HG03439 (cell line): ENCODE data around the gene CEP128.

Experiments used
- ATAC-seq: cut with Tn5 transposase; IDR thresholded peaks from one replicate; pipeline ENCODE4 v1.9.1; 2021; ENCODE audit warnings: mild to moderate bottlenecking, moderate library complexity; ENCODE audit not compliant: unreplicated experiment

Gene CEP128

GRCh38 chr14:80906336-80906735, 35.2 kb downstream of the CEP128 start:
- ATAC-seq, result no peak

GRCh38 chr14:80902608-80903007, 38.9 kb downstream of the CEP128 start:
- no peak for ATAC-seq

- no peak for ATAC-seq
These were observed 39.7 kb downstream of the CEP128 start for GRCh38 chr14:80901822-80902221.

DNA sequence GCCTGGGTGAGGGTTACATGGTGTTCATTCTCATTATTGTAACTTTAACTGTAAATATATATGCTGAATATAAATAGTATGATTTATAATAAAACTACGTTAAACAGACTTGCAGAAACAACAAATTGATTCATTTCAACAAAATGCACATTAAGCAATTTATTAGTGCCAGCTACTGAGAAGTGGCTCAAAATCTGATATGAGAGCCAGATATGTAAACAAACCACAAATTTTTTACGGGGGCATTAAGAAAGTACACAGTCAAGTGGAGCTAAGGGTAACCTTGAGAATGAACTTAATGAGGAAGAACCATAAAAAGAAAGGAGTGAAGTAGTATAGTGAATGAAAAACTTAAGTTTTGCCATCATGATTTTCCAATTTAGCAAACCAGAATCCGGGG, 40.3 kb downstream of the CEP128 start:
- no peak for ATAC-seq

DNA sequence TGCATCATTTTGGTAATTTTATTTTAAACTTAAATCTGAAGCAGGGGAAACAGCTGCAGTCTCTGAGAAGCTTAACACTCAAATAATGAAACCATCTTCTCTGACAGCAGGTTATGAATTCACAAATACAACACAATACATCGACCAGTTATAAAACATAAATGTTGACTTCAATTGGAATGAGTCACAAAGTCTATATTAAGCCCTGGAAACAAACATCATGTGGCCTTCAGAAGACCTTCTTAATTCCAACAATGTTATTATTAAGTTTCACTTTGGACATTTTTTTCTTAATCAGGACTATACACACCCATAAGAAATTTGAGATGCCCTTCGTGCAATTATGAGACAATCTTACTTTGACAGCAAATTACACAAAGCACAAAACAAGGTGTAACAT, 68.9 kb downstream of the CEP128 start:
- ATAC-seq, result no peak

DNA sequence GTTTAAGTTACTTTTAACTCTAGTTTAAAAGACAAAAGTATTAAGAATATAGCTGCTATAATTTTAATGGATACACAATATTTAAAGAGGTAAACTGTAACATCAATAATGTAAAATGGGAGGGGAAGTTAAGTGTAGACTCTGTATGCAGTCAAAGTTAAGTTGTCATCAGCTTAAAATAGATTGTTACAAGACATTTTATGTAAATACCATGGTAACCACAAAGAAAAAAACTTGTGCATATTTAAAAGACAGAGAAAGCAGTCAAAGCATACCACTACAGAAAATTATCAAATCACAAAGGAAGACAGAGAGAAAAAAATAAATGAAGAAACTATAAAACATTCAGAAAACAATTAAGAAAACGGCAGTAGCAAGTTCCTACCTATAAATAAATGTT, 73.3 kb downstream of the CEP128 start:
- ATAC-seq, result no peak

GRCh38 chr14:80867798-80868197, 73.7 kb downstream of the CEP128 start:
- ATAC-seq, result no peak

DNA sequence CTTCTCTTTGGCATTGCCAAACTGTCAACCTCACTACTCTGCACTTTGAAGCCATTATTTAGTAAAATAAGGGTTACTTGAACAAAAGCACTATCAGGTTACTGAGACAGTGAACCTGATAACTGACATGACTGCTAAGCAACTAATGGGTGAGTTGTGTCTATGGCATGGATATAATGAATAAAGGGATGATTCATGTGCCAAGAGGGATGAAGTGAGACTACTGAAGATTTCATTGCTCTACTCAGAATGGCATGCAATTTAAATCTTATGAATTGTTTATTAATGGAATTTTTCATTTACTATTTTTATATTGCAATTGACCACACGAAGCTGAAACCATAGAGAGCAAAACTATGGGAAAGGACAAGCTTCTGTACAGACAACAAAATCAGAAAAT, 74.4 kb downstream of the CEP128 start:
- ATAC-seq, result no peak

GRCh38 chr14:80865565-80865964, 76.0 kb downstream of the CEP128 start:
- no peak for ATAC-seq

DNA sequence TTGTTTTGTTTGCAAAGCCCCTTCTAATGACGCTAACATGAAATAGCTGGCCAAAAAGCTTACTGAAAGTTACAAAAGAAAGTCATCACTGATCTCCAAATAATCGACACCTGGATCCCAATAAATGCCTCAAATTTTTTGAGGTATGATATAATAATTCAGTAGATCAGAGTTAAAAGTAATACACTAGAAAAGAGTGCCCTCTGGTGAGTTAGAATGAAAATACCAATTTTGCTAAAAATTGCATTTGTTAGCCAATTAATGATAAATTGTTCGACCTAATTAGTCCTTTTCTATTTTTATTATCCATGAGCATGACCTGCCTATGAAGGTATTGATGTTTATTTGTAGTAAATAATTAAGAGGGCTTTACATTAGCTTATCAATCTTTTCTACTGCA, 78.6 kb downstream of the CEP128 start:
- ATAC-seq, result no peak

DNA sequence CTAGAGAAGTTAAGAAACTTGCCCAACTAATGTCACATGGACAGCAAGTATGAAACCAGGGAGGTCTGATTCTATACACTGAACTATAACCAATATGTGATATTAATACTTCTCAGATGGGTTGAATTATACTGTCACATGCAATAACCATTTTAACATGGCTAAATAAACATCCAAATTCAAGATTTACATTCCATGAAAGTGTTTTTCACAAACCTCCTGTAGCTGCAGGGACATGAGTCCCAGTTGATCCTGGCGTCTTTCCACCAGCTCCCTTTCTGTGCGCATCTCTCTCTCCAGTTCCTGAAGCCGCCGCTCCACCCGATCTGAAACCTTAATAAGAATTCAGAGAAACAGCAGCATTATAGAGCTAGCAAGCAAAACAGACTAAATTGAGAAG, 79.0 kb downstream of the CEP128 start:
- ATAC-seq, result no peak

DNA sequence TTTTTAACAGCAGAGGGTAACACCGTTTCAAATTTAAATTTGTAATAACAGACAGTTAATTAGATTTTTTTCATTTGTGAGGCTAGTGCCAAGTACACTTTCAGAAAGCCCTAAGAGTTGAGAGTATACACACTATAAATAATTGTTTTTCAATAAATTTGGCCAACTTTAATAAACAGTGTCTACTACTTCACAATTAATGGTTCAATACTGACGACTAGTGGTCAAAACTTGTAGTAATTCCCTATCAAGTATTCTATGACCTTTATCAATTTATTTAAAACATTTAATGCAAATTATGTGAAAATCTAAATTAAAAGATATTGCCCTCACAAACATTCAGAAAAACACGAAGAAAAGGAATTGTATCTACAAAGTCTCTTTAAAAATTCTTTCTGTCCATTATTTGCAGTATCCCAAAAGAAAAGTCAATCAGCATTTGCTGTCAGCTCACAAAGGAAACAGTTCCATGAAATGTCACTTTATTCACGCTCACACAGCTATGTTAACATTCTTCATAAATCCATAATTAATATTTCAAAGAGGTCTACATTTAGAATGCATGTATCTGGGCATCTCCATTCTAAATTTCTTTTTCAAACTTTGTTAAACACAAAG, 91.2 kb downstream of the CEP128 start:
- ATAC-seq, result no peak

- no peak for ATAC-seq
These were observed 94.5 kb downstream of the CEP128 start for GRCh38 chr14:80847070-80847469.

DNA sequence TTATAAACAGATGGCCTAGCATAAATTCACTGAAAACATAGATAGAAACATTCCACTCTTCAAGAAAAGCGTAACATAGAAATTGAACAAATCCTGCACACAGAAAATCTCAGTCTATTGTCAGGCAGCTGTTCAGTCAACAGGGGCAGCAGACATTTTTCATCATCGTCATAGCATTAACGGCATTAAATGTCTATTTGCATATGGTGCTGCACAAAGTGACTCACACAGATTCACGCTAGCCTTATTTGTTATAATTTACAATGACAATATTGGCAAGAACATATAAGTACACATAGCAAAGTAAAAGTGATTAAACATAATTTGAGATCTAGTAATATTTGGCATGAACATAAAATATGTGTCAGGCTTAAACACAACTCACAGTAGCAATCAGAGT, 95.7 kb downstream of the CEP128 start:
- ATAC-seq, result no peak

DNA sequence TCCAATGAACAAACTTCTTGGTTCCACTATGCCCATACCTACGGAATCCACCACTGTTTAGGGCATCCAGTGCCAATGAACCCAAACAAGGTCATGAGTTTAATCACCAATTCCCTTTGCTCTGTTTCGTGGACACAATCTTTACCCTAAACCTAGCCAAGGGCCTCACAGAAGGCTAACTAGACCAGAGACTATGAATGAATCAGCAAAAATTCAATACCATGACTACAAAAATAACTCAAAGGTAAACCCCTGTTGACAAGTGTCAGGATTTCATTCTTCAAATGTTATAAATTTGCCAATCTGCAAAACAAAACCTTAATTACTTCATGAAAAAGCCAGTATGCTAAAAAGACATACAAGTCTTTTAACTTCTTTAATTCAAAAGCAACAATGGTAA, 96.7 kb downstream of the CEP128 start:
- ATAC-seq, result no peak

- ATAC-seq, result no peak
These were observed 101.8 kb downstream of the CEP128 start for GRCh38 chr14:80839743-80840142.

- no peak for ATAC-seq
These were observed 131.9 kb downstream of the CEP128 start for GRCh38 chr14:80809663-80810062.

GRCh38 chr14:80805136-80805535, 136.4 kb downstream of the CEP128 start:
- ATAC-seq, result no peak

GRCh38 chr14:80798878-80799277, 142.7 kb downstream of the CEP128 start:
- no peak for ATAC-seq

- ATAC-seq, result no peak
These were observed 143.3 kb downstream of the CEP128 start for GRCh38 chr14:80798211-80798610.

GRCh38 chr14:80792771-80793170, 148.8 kb downstream of the CEP128 start:
- no peak for ATAC-seq

DNA sequence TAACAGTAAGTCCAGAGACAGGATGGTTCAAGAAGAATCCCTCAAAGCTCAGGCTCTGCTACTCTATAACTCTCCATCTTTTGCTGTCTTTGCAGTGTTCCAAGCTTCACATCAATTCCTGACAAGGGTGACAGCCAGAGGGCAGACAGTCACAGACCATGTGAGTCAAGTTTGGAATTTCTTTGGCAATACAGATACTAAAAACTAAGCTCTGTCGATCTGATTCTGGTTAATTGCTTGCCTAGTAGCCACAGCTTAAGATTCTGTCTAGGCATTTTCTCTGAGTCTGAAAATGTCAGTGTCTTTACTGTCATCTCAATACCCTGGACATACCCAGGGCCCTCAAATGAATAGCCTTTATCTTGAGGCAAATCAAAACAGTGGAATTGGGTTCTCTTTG, 153.7 kb downstream of the CEP128 start:
- no peak for ATAC-seq

DNA sequence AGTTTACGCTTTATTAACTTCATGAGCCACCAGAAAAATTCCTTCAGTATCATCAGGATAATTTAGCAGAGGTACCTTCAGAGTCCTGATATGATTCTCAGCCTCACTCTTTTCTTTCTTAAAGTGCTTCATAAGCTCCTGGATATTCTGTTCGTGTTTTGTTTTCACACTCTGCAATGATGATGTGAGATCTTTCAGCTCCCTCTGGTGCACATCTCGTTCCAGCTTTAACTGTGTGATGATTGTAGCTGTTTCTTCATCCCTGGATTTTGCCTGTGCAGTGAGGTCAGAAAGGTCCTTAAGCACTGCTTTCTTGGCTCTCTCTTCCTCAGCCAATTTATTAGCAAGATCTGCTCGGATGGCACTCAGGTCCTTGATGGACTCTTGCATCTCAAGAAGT, 156.7 kb downstream of the CEP128 start:
- ATAC-seq, result no peak

- no peak for ATAC-seq
These were observed 159.6 kb downstream of the CEP128 start for GRCh38 chr14:80781972-80782367.
